ENCODE data around the gene ZSWIM3.
A peak's percentile ranks its signal among the peaks of the same experiment; 100 is the strongest.

ZSWIM3 gene

GRCh38 chr20:45814314-45814713 lies 43.1 kb upstream of the ZSWIM3 start:
- DNase-seq (ENCODE audit: low read depth, low spot score): no peak
- H3K4me3 ChIP-seq (ENCODE audit: low read depth, low read length): peak overlapping the region; percentile 37
- CTCF ChIA-PET: interaction anchor here (1.5 to 5.8 kb wide), 4 partner anchors 10 to 452 kb away, joined by 4 to 38 read pairs (median 9); partner anchors contain the start of gene SYS1
- TF ChIP-seq CTCF (IDR thresholded peaks at IDR 0.05; ENCODE audit: insufficient read depth, low read length, missing control alignments): no peak
- POLR2A ChIA-PET: no interaction called here

- H3K4me3 ChIP-seq (ENCODE audit: low read depth, low read length): no peak overlapping the region
- ChIA-PET POLR2A (interaction anchor here (1.2 kb wide), 1 partner anchor 17 kb away, joined by 5 read pairs; the partner anchor contains the start of gene SNX21), CTCF (interaction anchor here (0.9 to 4.4 kb wide), 6 partner anchors 9 to 153 kb away, joined by 3 to 13 read pairs (median 4); partner anchors contain the start of genes DNTTIP1 and WFDC3)
- no peak for DNase-seq (ENCODE audit: low read depth, low spot score)
- TF ChIP-seq CTCF (IDR thresholded peaks at IDR 0.05; ENCODE audit: insufficient read depth, low read length, missing control alignments): no peak
Measured at GRCh38 chr20:45816951-45817350, 40.5 kb upstream of the ZSWIM3 start.

GRCh38 chr20:45817376-45818194 lies 39.8 kb upstream of the ZSWIM3 start:
- no peak overlapping the region for H3K4me3 ChIP-seq (ENCODE audit: low read depth, low read length)
- TF ChIP-seq CTCF (IDR thresholded peaks at IDR 0.05; ENCODE audit: insufficient read depth, low read length, missing control alignments): no peak
- DNase-seq (ENCODE audit: low read depth, low spot score): peak; percentile 63
- CTCF ChIA-PET: interaction anchor here (1.2 to 4.4 kb wide), 6 partner anchors 8 to 152 kb away, joined by 3 to 13 read pairs (median 6); partner anchors contain the start of genes DNTTIP1 and WFDC3
- POLR2A ChIA-PET: interaction anchor here (1.2 kb wide), 1 partner anchor 16 kb away, joined by 5 read pairs; the partner anchor contains the start of gene SNX21

GRCh38 chr20:45818239-45818638 lies 39.2 kb upstream of the ZSWIM3 start:
- no peak for TF ChIP-seq CTCF (IDR thresholded peaks at IDR 0.05; ENCODE audit: insufficient read depth, low read length, missing control alignments)
- DNase-seq (ENCODE audit: low read depth, low spot score): no peak
- ChIA-PET POLR2A (no interaction called here), CTCF (interaction anchor here (1.0 to 4.4 kb wide), 7 partner anchors 10 to 152 kb away, joined by 3 to 13 read pairs (median 4); no protein-coding TSS in a partner anchor)
- no peak overlapping the region for H3K4me3 ChIP-seq (ENCODE audit: low read depth, low read length)

GRCh38 chr20:45819466-45819865 lies 37.9 kb upstream of the ZSWIM3 start:
- no peak for TF ChIP-seq CTCF (IDR thresholded peaks at IDR 0.05; ENCODE audit: insufficient read depth, low read length, missing control alignments)
- no peak for DNase-seq (ENCODE audit: low read depth, low spot score)
- CTCF ChIA-PET: interaction anchor here (1.4 to 4.4 kb wide), 5 partner anchors 9 to 150 kb away, joined by 3 to 13 read pairs (median 4); no protein-coding TSS in a partner anchor
- POLR2A ChIA-PET: no interaction called here
- H3K4me3 ChIP-seq (ENCODE audit: low read depth, low read length): no peak overlapping the region

GRCh38 chr20:45821947-45822346 lies 35.5 kb upstream of the ZSWIM3 start:
- no peak for TF ChIP-seq CTCF (IDR thresholded peaks at IDR 0.05; ENCODE audit: insufficient read depth, low read length, missing control alignments)
- no peak for DNase-seq (ENCODE audit: low read depth, low spot score)
- POLR2A ChIA-PET: interaction anchor here (0.7 to 2.5 kb wide), 2 partner anchors 11 to 12 kb away, joined by 4 to 9 read pairs; partner anchors contain the start of gene SNX21
- CTCF ChIA-PET: interaction anchor here (0.9 to 2.9 kb wide), 7 partner anchors 9 to 461 kb away, joined by 3 to 16 read pairs (median 3); no protein-coding TSS in a partner anchor
- no peak overlapping the region for H3K4me3 ChIP-seq (ENCODE audit: low read depth, low read length)

All from AG04449 (cell line).